Measurements from ENCODE around the gene NRDC. TPM values are rescaled to one million over a fixed set of nuclear protein-coding genes. Genes with fewer than 3 reads are reported as not detected.

NRDC gene
- total RNA-seq, 1 donor from 2014 or later, result 94.3 TPM

DNA sequence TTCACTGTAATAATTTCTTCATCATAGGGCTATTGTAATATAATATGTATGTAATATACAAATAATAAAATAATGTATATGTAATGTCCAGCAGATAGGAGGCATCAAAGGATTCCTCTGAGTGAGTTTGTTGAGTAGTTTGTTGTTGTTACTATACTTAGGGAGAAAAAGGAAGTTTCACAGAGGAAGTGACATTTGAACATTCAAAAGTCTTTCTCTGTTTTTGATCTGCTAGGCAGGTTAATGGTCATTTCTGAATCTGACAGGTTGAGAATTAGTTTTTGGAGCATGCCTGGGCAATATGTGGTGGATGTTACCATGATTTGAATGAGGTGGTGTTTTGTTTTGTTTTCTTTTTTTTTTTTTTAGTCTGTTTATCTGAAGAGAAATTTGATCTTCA, 102.1 kb downstream of the NRDC start:
- H3K36me3 ChIP-seq, result peaks cover 0 to 33% of the 10 kb centered on the region in 2 donors
- TF ChIP-seq, protein P1, sequence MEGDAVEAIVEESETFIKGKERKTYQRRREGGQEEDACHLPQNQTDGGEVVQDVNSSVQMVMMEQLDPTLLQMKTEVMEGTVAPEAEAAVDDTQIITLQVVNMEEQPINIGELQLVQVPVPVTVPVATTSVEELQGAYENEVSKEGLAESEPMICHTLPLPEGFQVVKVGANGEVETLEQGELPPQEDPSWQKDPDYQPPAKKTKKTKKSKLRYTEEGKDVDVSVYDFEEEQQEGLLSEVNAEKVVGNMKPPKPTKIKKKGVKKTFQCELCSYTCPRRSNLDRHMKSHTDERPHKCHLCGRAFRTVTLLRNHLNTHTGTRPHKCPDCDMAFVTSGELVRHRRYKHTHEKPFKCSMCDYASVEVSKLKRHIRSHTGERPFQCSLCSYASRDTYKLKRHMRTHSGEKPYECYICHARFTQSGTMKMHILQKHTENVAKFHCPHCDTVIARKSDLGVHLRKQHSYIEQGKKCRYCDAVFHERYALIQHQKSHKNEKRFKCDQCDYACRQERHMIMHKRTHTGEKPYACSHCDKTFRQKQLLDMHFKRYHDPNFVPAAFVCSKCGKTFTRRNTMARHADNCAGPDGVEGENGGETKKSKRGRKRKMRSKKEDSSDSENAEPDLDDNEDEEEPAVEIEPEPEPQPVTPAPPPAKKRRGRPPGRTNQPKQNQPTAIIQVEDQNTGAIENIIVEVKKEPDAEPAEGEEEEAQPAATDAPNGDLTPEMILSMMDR (IDR thresholded peaks at IDR 0.05), result no peak
- TF ChIP-seq POLR2AphosphoS5 (IDR thresholded peaks at IDR 0.05; ENCODE audit: insufficient read depth in 1 of 2, low read depth in 1 of 2) (no peak), POLR2A (IDR thresholded peaks at IDR 0.05) (no peak)
- intact Hi-C loops (cut with DNase I), result no loop called here

DNA sequence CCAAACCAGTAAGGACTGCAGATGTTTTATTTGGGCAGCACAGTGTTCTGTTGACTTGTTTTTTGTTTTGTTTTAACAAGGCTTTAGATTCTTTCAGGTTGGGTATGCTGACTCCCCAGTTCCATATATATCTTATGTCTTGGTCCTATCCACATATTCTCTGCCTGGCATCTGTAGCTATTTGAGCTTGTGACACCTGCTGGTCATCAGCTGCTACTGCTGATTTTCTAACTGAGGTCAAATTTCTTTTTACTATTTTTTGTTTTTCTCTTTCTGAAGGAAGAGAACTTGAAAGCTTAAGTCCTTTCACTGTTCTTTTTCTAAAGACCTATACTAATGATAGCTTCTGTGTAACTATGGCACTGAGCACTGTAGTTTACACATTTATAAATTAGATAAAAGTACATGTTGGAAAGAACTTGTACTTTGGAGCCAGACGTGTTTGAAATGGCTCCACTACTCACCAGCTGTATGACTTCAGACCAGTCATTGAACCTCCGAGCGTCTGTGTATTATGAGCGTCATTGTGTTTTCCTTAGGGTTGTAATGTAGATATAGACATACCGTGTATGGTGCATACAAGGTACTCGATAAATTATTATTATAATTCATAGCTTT, 109.4 kb downstream of the NRDC start:
- TF ChIP-seq POLR2AphosphoS5 (IDR thresholded peaks at IDR 0.05; ENCODE audit: insufficient read depth in 1 of 2, low read depth in 1 of 2), result no peak
- TF ChIP-seq, protein P1 (IDR thresholded peaks at IDR 0.05), result peak in 2 of 3 experiments; percentile 57 to 80
- Histone ChIP-seq H3K36me3 (peaks cover 0 to 34% of the 10 kb centered on the region in 2 donors), H3K4me3 (no peak overlapping the region), H3K4me1 (peaks cover 12% of the 10 kb centered on the region), H3K9me3 (no peaks in the 10 kb centered on the region), H3K27ac (peak overlapping the region; percentile 43), H3K27me3 (no peaks in the 10 kb centered on the region)
- intact Hi-C loops (cut with DNase I), result loop anchor here (10.0 kb wide), 1 partner anchor 144 kb away; no protein-coding TSS in a partner anchor
- no peak for DNase-seq (ENCODE audit: extremely low spot score in 2 of 2)

More for the DNA sequence above, 102.1 kb downstream of the NRDC start:
- DNase-seq (ENCODE audit: extremely low spot score in 2 of 2), result no peak
- no peak overlapping the region for H3K4me3 ChIP-seq
- H3K9me3 ChIP-seq, result no peaks in the 10 kb centered on the region
- no peak overlapping the region for H3K27ac ChIP-seq
- H3K4me1 ChIP-seq, result no peaks in the 10 kb centered on the region
- H3K27me3 ChIP-seq, result no peaks in the 10 kb centered on the region

- H3K4me3 ChIP-seq, result no peak overlapping the region
- intact Hi-C loops (cut with DNase I), result loop anchor here (10.0 kb wide), 1 partner anchor 137 kb away; no protein-coding TSS in a partner anchor
- no peak for DNase-seq (ENCODE audit: extremely low spot score in 2 of 2)
- H3K27ac ChIP-seq, result no peak overlapping the region
- H3K4me1 ChIP-seq, result no peaks in the 10 kb centered on the region
- no peaks in the 10 kb centered on the region for H3K9me3 ChIP-seq
- H3K27me3 ChIP-seq, result no peaks in the 10 kb centered on the region
- peaks cover 0 to 7% of the 10 kb centered on the region in 2 donors for H3K36me3 ChIP-seq
- TF ChIP-seq, protein P1 (IDR thresholded peaks at IDR 0.05), result no peak
- TF ChIP-seq POLR2AphosphoS5 (IDR thresholded peaks at IDR 0.05; ENCODE audit: insufficient read depth in 1 of 2, low read depth in 1 of 2) (no peak), POLR2A (IDR thresholded peaks at IDR 0.05) (no peak)
Observed at GRCh38 chr1:51761351-51761750, 117.2 kb downstream of the NRDC start.

DNA sequence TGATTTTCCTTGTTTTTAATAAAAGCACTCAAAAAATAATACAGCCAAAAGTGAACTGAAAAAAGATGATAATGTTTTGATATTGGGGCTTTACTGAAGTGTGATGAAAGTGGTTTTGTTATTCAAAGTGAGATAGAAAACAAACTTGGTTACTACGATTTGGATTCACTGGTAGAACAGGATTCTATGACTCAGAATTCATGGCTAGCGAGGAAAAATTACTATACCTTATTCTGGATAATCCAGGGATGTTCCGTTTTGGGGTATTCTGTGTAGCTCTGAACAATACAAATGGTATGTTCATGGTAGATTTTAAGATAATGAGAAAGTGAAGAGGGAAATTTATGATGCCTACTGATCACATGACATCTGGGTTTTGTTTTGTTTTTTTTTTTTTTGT, 117.7 kb downstream of the NRDC start:
- no peak overlapping the region for H3K27ac ChIP-seq
- no peaks in the 10 kb centered on the region for H3K27me3 ChIP-seq
- H3K9me3 ChIP-seq, result no peaks in the 10 kb centered on the region
- H3K4me3 ChIP-seq, result no peak overlapping the region
- intact Hi-C loops (cut with DNase I), result loop anchor here (10.0 kb wide), 1 partner anchor 136 kb away; no protein-coding TSS in a partner anchor
- no peaks in the 10 kb centered on the region for H3K4me1 ChIP-seq
- H3K36me3 ChIP-seq, result peaks cover 0 to 4% of the 10 kb centered on the region in 2 donors
- no peak for DNase-seq (ENCODE audit: extremely low spot score in 2 of 2)
- TF ChIP-seq POLR2AphosphoS5 (IDR thresholded peaks at IDR 0.05; ENCODE audit: insufficient read depth in 1 of 2, low read depth in 1 of 2), result no peak
- TF ChIP-seq, protein P1 (IDR thresholded peaks at IDR 0.05), result no peak
- no peak for TF ChIP-seq POLR2A (IDR thresholded peaks at IDR 0.05)

GRCh38 chr1:51758310-51758709, 120.2 kb downstream of the NRDC start:
- H3K27ac ChIP-seq, result no peak overlapping the region
- no peaks in the 10 kb centered on the region for H3K27me3 ChIP-seq
- DNase-seq (ENCODE audit: extremely low spot score in 2 of 2), result no peak
- H3K9me3 ChIP-seq, result no peaks in the 10 kb centered on the region
- peaks cover 0 to 4% of the 10 kb centered on the region in 2 donors for H3K36me3 ChIP-seq
- H3K4me3 ChIP-seq, result no peak overlapping the region
- TF ChIP-seq, protein P1 (IDR thresholded peaks at IDR 0.05), result no peak
- TF ChIP-seq POLR2A (IDR thresholded peaks at IDR 0.05) (no peak), POLR2AphosphoS5 (IDR thresholded peaks at IDR 0.05; ENCODE audit: insufficient read depth in 1 of 2, low read depth in 1 of 2) (no peak)
- intact Hi-C loops (cut with DNase I), result no loop called here
- H3K4me1 ChIP-seq, result no peaks in the 10 kb centered on the region

Data from vagina (tissue), 2 donors.